GM23338 (cell line): ENCODE data around the gene PLEKHG4. TPM values are rescaled to one million over a fixed set of nuclear protein-coding genes. Genes with fewer than 3 reads are reported as not detected.
A peak's percentile ranks its signal among the peaks of the same experiment; 100 is the strongest.

Experiments
- ATAC-seq: fragments of 200-7000 bp; cut with Tn5 transposase; 3 replicates; pipeline ENCODE4 v1.9.1; 2020
- DNase-seq: peaks from one replicate; pipeline ENCODE4 v3.0.0-alpha.2; 2015; ENCODE audit warnings: low spot score
- H2AFZ ChIP-seq: fragments of 200-600 bp; sonication (generic); 2 replicates; pipeline ENCODE4 v1.8.0; 2016; ENCODE audit warnings: antibody characterized with exemption, mild to moderate bottlenecking, moderate library complexity
- H3F3A ChIP-seq: fragments of 200-600 bp; sonication (generic); replicated peaks from 2 replicates; pipeline ENCODE4 v1.8.0; 2017; ENCODE audit warnings: antibody characterized with exemption, mixed run types, low read depth
- H3K27ac ChIP-seq: fragments of 200-600 bp; sonication (generic); 2 replicates; pipeline ENCODE4 v1.6.1; 2016; ENCODE audit warnings: low read depth
- H3K27me3 ChIP-seq: fragments of 200-600 bp; sonication (generic); 2 replicates; pipeline ENCODE4 v1.8.0; 2016; ENCODE audit warnings: mild to moderate bottlenecking, mixed run types, moderate library complexity; ENCODE audit not compliant: insufficient read depth
- H3K36me3 ChIP-seq: fragments of 200-600 bp; sonication (generic); 2 replicates; pipeline ENCODE4 v1.8.0; 2016; ENCODE audit warnings: mild to moderate bottlenecking; ENCODE audit not compliant: insufficient read depth
- H3K4me1 ChIP-seq: fragments of 200-600 bp; sonication (generic); 2 replicates; pipeline ENCODE4 v1.8.0; 2016; ENCODE audit warnings: mild to moderate bottlenecking, moderate library complexity; ENCODE audit not compliant: insufficient read depth
- H3K4me2 ChIP-seq: fragments of 200-600 bp; sonication (generic); 2 replicates; pipeline ENCODE4 v1.7.1; 2017; ENCODE audit warnings: mixed run types
- H3K4me3 ChIP-seq: fragments of 200-600 bp; sonication (generic); 2 replicates; pipeline ENCODE4 v1.6.1; 2016; ENCODE audit warnings: mixed run types
- H3K79me2 ChIP-seq: fragments of 200-600 bp; sonication (generic); replicated peaks from 2 replicates; pipeline ENCODE4 v1.8.0; 2017; ENCODE audit warnings: mild to moderate bottlenecking; ENCODE audit not compliant: insufficient read depth
- H3K9me2 ChIP-seq: fragments of 200-600 bp; sonication (generic); 2 replicates; pipeline ENCODE4 v1.8.0; 2017; ENCODE audit not compliant: insufficient read depth
- H4K20me1 ChIP-seq: fragments of 200-600 bp; sonication (generic); replicated peaks from 2 replicates; pipeline ENCODE4 v1.8.0; 2017; ENCODE audit warnings: mild to moderate bottlenecking; ENCODE audit not compliant: insufficient read depth
- H3K27ac Mint-ChIP-seq: 2 replicates; pipeline ENCODE4 v1.8.0; 2020; ENCODE audit warnings: inconsistent platforms, mild to moderate bottlenecking, moderate library complexity, mixed read lengths
- H3K27me3 Mint-ChIP-seq: 3 replicates; pipeline ENCODE4 v1.8.0; 2022; ENCODE audit warnings: low read depth, mild to moderate bottlenecking, moderate library complexity, mixed read lengths, inconsistent platforms; ENCODE audit not compliant: insufficient read depth, poor library complexity
- H3K36me3 Mint-ChIP-seq: 3 replicates; pipeline ENCODE4 v1.8.0; 2021; ENCODE audit warnings: low read depth, mild to moderate bottlenecking, inconsistent platforms, moderate library complexity, mixed read lengths
- H3K4me1 Mint-ChIP-seq: 3 replicates; pipeline ENCODE4 v1.8.0; 2020; ENCODE audit warnings: mild to moderate bottlenecking, inconsistent platforms, mixed read lengths
- H3K4me3 Mint-ChIP-seq: 3 replicates; pipeline ENCODE4 v1.8.0; 2021; ENCODE audit warnings: moderate library complexity, mild to moderate bottlenecking, inconsistent platforms, mixed read lengths
- H3K9me3 Mint-ChIP-seq: 3 replicates; pipeline ENCODE4 v1.8.0; 2020; ENCODE audit warnings: moderate library complexity, mild to moderate bottlenecking, inconsistent platforms, mixed read lengths
- CREB1 ChIP-seq: fragments of 250-450 bp; sonication (Bioruptor Pico); IDR thresholded peaks from 2 replicates; pipeline ENCODE4 v1.5.0; 2020; ENCODE audit warnings: low read depth, mild to moderate bottlenecking, moderate library complexity
- CTCF ChIP-seq, 2 experiments: fragments of 200-600 bp in 1 of 2; sonication (generic) in 1 of 2; conservative IDR thresholded peaks; 2 replicates each; pipeline versions ENCODE4 v1.5.1 to v1.6.1; 2016 to 2017; ENCODE audit warnings: antibody characterized with exemption in 2 of 2, low read depth in 2 of 2, mild to moderate bottlenecking in 2 of 2, moderate library complexity in 1 of 2
- ETS1 ChIP-seq: IDR thresholded peaks from 2 replicates; pipeline ENCODE4 v1.6.1; 2016; ENCODE audit warnings: antibody characterized with exemption
- EZH2 ChIP-seq: fragments of 200-600 bp; sonication (generic); IDR thresholded peaks from one replicate; pipeline ENCODE4 v1.8.0; 2017; ENCODE audit warnings: antibody characterized with exemption, mild to moderate bottlenecking, low read depth; ENCODE audit not compliant: unreplicated experiment
- EZH2phosphoT487 ChIP-seq: fragments of 200-600 bp; sonication (generic); IDR thresholded peaks from one replicate; pipeline ENCODE4 v1.8.1; 2018; ENCODE audit warnings: antibody characterized with exemption; ENCODE audit not compliant: unreplicated experiment
- JUNB ChIP-seq: IDR thresholded peaks from one replicate; pipeline ENCODE4 v1.6.1; 2016; ENCODE audit warnings: antibody characterized with exemption; ENCODE audit not compliant: unreplicated experiment
- NANOG ChIP-seq: IDR thresholded peaks from 2 replicates; pipeline ENCODE4 v1.6.1; 2016; ENCODE audit warnings: antibody characterized with exemption, borderline replicate concordance
- POLR2AphosphoS5 ChIP-seq: IDR thresholded peaks from 2 replicates; pipeline ENCODE4 v1.6.1; 2016; ENCODE audit warnings: antibody characterized with exemption, low read depth
- REST ChIP-seq: IDR thresholded peaks from one replicate; pipeline ENCODE4 v1.6.1; 2018; ENCODE audit warnings: antibody characterized with exemption; ENCODE audit not compliant: unreplicated experiment
- STAT1 ChIP-seq: IDR thresholded peaks from one replicate; pipeline ENCODE4 v1.6.1; 2016; ENCODE audit warnings: antibody characterized with exemption; ENCODE audit not compliant: unreplicated experiment
- ZNF114 ChIP-seq: fragments of 250-450 bp; sonication (Bioruptor Pico); IDR thresholded peaks from 2 replicates; pipeline ENCODE4 v1.5.0; 2020; ENCODE audit warnings: mild to moderate bottlenecking, moderate library complexity
- ZNF331 ChIP-seq: fragments of 250-450 bp; sonication (Bioruptor Pico); IDR thresholded peaks from 2 replicates; pipeline ENCODE4 v1.5.0; 2020; ENCODE audit warnings: low read depth, mild to moderate bottlenecking, moderate library complexity
- ZNF462 ChIP-seq: fragments of 250-450 bp; sonication (Bioruptor Pico); IDR thresholded peaks from 2 replicates; pipeline ENCODE4 v1.5.0; 2020; ENCODE audit warnings: mild to moderate bottlenecking, moderate library complexity
- polyA plus RNA-seq: library from polyadenylated mRNA; unstranded; fragments of >200 nt; fragmentation: Nextera tagmentation; extraction: Ambion mirVana; gene quantifications from 2 replicates; pipeline ENCODE4 v1.2.1, GENCODE V29; 2016
- total RNA-seq: library from RNA; depleted of rRNA; stranded (reverse); fragments of >200 nt; shearing (Covaris generic); gene quantifications from 2 replicates; pipeline ENCODE4 v1.2.3, GENCODE V29; 2014

The PLEKHG4 gene
- total and polyA plus RNA-seq, 2 experiments from 2014 or later: 3.2 to 10.3 TPM

- H3K4me2 ChIP-seq: no peak overlapping the region
- H3K27ac Mint-ChIP-seq: peak overlapping the region; percentile 75; the same call in 1 of the 2 replicates
- peaks cover 20% of the 10 kb centered on the region; the same call in 2 of the 3 replicates for H3K4me1 Mint-ChIP-seq
- no peaks in the 10 kb centered on the region; the same call in 2 of the 3 replicates for H3K9me3 Mint-ChIP-seq
- no peak overlapping the region for H3K4me3 ChIP-seq
- H3K4me1 ChIP-seq: no peaks in the 10 kb centered on the region
- peaks cover 7% of the 10 kb centered on the region for H3K27me3 Mint-ChIP-seq
- peak overlapping the region; percentile 38; the same call in 1 of the 3 replicates for H3K4me3 Mint-ChIP-seq
- no peaks in the 10 kb centered on the region; the same call in 1 of the 2 replicates for H3K79me2 ChIP-seq
- H4K20me1 ChIP-seq: no peaks in the 10 kb centered on the region
- peaks cover 60% of the 10 kb centered on the region for H3K36me3 Mint-ChIP-seq
- 0 out of 2 replicates have a peak, but pooled peaks cover 9% of the 10 kb centered on the region for H3F3A ChIP-seq
- TF ChIP-seq CREB1 (no peak), NANOG (no peak), STAT1 (no peak), CTCF (conservative IDR thresholded peaks at IDR 0.05; ENCODE audit: low read depth in 2 of 2) (no peak), EZH2phosphoT487 (no peak), ZNF462 (CRISPR knock-in tag) (no peak), ETS1 (no peak), ZNF331 (CRISPR knock-in tag) (no peak), JUNB (no peak), EZH2 (no peak), REST (no peak), ZNF114 (CRISPR knock-in tag) (no peak), POLR2AphosphoS5 (no peak)
- no peak overlapping the region for H3K27ac ChIP-seq
- no peak for ATAC-seq
- H2AFZ ChIP-seq: no peak overlapping the region
- no peak for DNase-seq
- H3K9me2 ChIP-seq: no peaks in the 10 kb centered on the region
- peaks cover 6% of the 10 kb centered on the region; the same call in 1 of the 2 replicates for H3K36me3 ChIP-seq
- H3K27me3 ChIP-seq: no peaks in the 10 kb centered on the region
Observed at GRCh38 chr16:67235816-67236562, 43.3 kb upstream of the PLEKHG4 start.
